Measurements from ENCODE around the gene TMEM74B. TPM values are rescaled to one million over a fixed set of nuclear protein-coding genes. Genes with fewer than 3 reads are reported as not detected.
"Not testable (repeated sequence)": the region's sequence is repeated elsewhere in the genome, so short reads cannot be mapped to it uniquely, and the experiment has no call there.

Gene TMEM74B
- total RNA-seq (2014; rRNA removed; shearing (Covaris generic)): 0.34 TPM in 2 replicates

- DNase-seq (ENCODE audit: low read depth): no peak
These were observed at the start of gene TMEM74B for GRCh38 chr20:1184638-1185315. TSS of gene TMEM74B (minus strand) at chr20:1184981. CDS start at chr20:1183801, 1,180 bp downstream.

- no peak for DNase-seq (ENCODE audit: low read depth)
These were observed 47.7 kb upstream of the TMEM74B start for GRCh38 chr20:1232286-1233111.

GRCh38 chr20:1229541-1229940 lies 44.8 kb upstream of the TMEM74B start:
- DNase-seq (ENCODE audit: low read depth): no peak

- peak; percentile 83 for DNase-seq (ENCODE audit: low read depth)
These were observed 41.2 kb upstream of the TMEM74B start, which contains the start of gene RAD21L1 for GRCh38 chr20:1225783-1226654. TSS of gene RAD21L1 (plus strand) at chr20:1226044. CDS start at chr20:1228454, 2,410 bp downstream.

GRCh38 chr20:1225263-1225782 lies 40.5 kb upstream of the TMEM74B start:
- DNase-seq (ENCODE audit: low read depth): peak; percentile 66

- no peak for DNase-seq (ENCODE audit: low read depth)
These were observed 39.6 kb upstream of the TMEM74B start for GRCh38 chr20:1224205-1224890.

- not testable (repeated sequence) for DNase-seq (ENCODE audit: low read depth)
These were observed 38.0 kb upstream of the TMEM74B start for GRCh38 chr20:1222750-1223149.

GRCh38 chr20:1216527-1217427 lies 32.0 kb upstream of the TMEM74B start:
- DNase-seq (ENCODE audit: low read depth): not testable (repeated sequence)

GRCh38 chr20:1215386-1216170 lies 30.8 kb upstream of the TMEM74B start:
- no peak for DNase-seq (ENCODE audit: low read depth)

GRCh38 chr20:1214838-1215261 lies 30.1 kb upstream of the TMEM74B start:
- no peak for DNase-seq (ENCODE audit: low read depth)

- DNase-seq (ENCODE audit: low read depth): peak; percentile 80
These were observed 28.0 kb upstream of the TMEM74B start for GRCh38 chr20:1212607-1213396.

- DNase-seq (ENCODE audit: low read depth): no peak
These were observed 27.2 kb upstream of the TMEM74B start for GRCh38 chr20:1212023-1212422.

GRCh38 chr20:1210501-1210900 lies 25.7 kb upstream of the TMEM74B start:
- no peak for DNase-seq (ENCODE audit: low read depth)

- peak; percentile 40 for DNase-seq (ENCODE audit: low read depth)
These were observed 24.9 kb upstream of the TMEM74B start for GRCh38 chr20:1209447-1210387.

GRCh38 chr20:1207293-1207878 lies 22.6 kb upstream of the TMEM74B start:
- DNase-seq (ENCODE audit: low read depth): no peak

GRCh38 chr20:1206366-1207148 lies 21.8 kb upstream of the TMEM74B start:
- no peak for DNase-seq (ENCODE audit: low read depth)

All from M059J (cell line).